Body of pancreas (tissue), 4 donors: ENCODE data around the gene TBC1D14.

ENCODE experiments used
- CTCF ChIP-seq, 7 experiments: fragments of 450-650 bp in 4 of 7; fragments of 200-600 bp in 3 of 7; sonication (generic) in 3 of 7; IDR thresholded peaks; one replicate each; pipeline ENCODE4 v1.5.1; 2016 to 2019; ENCODE audit warnings: antibody characterized with exemption in 7 of 7
- POLR2A ChIP-seq, 3 donors: fragments of 450-650 bp; IDR thresholded peaks; one replicate each; pipeline ENCODE4 v1.6.1; 2016; ENCODE audit warnings: antibody characterized with exemption in 3 of 3, mild to moderate bottlenecking in 2 of 3

- no peak for TF ChIP-seq CTCF (IDR thresholded peaks at IDR 0.05)
- TF ChIP-seq POLR2A (IDR thresholded peaks at IDR 0.05) = no peak
Observed at GRCh38 chr4:7027284-7027683, 117.7 kb downstream of the TBC1D14 start.
